ENCODE measurements around the gene MYOCD. TPM values are rescaled to one million over a fixed set of nuclear protein-coding genes. Genes with fewer than 3 reads are reported as not detected.
A peak's percentile ranks its signal among the peaks of the same experiment; 100 is the strongest.

MYOCD gene
- total RNA-seq, 1 experiment from 2014 or later = 9.3 TPM

DNA sequence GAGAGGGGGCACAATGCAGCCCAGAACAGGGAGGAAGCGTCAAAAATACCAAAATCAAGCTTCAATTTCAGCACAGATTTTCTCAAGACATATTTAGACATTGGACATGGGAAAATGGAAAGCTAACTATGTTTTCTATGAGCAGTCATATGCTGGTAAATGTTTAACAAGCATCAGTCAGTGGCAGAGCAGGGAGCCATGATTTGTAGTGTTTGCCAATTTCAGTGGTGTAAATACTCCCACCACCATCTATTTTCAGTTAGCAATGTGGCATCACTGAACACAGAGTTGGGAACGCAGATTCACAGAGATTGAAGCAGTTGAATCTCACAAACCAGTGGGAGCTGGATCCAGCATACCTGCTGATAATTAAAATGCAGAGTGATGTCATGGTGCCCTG lies 24.6 kb upstream of the MYOCD start:
- DNase-seq (ENCODE audit: low spot score) = no peak

DNA sequence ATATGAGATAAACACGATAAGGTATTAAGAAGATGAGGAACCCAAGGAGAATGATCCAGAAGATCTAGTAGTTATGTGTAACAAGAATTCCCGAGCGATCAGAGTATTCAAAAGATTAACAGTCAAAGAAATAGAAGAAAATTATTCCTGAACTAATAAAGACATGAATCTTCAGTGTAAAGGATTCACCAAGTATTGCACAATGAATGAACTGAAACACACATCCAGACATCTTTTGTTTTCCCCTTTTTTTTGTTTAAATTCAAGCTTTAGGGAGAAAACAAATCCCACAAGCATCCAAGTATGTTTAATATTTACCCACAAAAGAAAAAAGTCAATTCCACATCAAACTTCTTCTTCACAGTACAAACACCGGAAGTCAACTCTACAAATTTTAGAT lies 23.7 kb upstream of the MYOCD start:
- DNase-seq (ENCODE audit: low spot score) = no peak

DNA sequence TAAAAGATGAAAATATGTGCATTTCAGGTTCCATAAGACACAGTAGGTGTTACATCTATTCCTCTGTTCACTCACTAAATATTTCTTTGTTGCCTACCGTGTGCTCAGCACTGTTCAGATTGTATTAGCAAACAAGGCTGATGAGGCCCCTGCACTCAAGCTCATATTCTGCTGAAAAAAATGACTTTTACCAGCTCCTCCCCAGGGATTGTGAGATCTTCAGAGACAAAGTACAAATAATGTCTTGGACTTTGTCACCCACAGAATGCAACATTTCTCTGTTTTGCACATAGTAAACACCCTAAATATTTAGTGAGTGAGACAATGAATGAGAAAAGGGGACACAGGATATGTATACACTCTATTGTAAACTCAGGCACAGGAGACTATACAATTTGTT lies 21.9 kb upstream of the MYOCD start:
- no peak for DNase-seq (ENCODE audit: low spot score)

DNA sequence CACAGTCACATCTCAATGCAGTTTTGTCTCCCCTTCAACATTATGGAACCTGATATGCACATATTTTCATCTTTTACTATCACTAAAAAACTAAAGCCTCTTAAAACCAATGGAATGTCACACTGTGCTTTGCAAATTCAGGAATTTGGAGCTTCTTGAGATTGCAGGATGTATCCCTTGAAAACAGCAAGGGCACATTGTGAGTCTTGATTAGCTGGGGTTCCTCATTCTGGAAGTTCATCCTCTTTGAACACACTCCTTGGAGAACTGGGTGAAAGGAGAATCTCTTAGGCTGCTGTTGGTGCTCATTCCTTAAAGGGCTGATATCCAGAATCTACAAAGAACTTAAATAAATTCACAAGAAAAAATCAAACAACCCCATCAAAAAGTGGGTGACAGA lies 21.1 kb upstream of the MYOCD start:
- DNase-seq (ENCODE audit: low spot score) = no peak

DNA sequence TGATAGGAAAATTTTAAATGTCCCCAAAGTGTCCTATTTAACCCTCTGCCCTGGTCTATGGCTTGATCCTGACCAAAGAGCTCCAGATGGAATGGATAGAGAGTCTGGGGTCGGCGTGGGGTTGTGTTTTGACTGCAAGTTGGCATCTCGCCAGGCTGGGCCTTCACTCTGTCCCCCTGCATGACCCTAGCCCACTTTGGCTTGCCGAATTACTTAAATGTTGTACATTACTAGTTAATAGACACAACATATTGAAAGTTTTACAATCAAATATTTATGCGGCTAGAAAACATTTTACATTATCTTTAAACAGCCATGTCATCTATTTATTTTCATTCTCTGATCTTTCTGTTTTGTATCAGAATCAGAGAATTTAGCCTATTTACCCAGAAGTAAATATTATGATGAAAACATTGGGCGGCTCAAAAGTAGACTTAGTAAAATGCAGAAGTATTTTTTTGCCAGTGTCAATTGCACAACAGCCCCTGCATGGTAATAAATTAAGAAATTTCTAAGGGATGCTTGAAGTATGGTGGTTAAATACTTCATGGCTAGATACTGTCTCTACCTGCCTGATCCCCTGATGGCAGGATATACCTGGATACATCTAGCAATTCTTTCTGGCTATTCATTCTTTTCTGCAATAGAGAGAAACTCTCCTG lies 18.8 kb upstream of the MYOCD start:
- no peak for DNase-seq (ENCODE audit: low spot score)

DNA sequence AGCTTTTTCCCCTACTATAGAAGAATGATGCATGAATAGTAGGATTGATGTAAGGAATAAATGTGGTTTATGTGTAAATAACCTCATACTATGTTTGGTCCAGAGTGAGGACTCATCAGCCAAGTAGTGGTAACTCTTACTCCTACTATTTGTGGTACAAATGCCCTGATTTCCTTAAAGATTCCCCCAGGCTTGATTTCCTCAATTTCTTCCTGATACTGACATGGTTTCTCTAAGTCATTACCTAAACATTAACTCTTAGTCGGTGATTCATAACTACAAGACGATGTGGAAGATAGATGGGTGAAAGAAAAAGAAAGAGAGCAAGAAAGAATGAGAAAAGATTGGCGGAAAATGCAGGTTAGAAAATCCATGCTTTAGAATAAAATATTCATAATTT lies 17.2 kb upstream of the MYOCD start:
- no peak for DNase-seq (ENCODE audit: low spot score)

DNA sequence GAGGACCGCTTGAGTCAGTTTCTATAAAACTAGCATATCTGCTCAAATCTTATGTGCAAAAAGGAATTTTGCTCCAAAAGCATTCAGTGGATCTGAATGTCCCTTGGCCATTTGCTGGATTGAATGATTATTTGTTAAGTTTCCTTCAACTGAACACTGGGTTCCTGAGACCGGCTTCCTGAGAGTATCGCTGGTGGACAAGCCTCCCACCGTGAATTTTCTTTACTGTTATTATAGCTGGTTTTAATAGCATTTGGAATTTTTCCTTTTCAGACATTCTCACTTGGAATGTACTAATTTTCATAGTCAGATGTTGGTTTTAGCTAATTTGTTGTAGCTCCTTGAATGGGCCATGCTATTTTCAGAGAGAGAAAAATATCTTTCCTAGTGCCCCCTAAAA lies 9.8 kb upstream of the MYOCD start:
- no peak for DNase-seq (ENCODE audit: low spot score)

DNA sequence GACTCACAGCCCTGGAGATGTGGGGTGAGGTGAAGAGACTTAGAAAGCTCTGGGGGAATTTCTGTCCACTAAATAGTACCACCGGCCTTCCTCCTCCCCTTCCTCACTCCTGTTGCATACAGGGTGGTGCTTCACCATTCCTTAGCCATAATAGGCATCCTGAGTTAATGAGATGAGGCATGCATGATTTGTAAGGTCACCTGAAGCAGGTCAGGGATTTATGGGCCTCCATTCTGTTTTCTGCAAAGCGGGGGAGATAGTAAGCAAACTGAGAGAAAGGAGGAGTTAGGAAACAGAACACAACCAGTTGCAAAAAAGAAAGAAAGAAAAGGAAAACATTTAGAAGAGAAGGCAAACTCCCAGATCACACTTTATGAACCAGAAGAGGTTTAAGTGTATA lies 9.3 kb upstream of the MYOCD start:
- DNase-seq (ENCODE audit: low spot score) = no peak

DNA sequence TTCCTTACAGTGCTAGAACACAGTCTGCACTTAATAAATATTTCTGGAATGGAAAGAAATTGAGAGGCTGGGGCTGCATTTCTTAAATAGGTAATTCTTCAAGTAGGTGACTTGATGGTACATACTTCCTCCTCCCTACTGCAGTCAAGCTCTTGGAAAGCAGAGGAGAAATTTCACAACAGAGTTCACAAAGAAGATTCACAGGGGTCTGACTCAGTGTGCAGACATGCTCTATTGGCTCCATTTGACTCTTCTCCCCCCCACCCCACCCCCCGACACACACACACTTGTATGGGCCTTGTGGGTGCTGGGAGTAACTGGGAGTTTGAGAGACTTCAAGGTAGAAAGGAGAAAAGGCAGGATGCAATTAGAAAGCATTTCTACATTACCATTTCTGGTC lies 6.2 kb upstream of the MYOCD start:
- no peak for DNase-seq (ENCODE audit: low spot score)

DNA sequence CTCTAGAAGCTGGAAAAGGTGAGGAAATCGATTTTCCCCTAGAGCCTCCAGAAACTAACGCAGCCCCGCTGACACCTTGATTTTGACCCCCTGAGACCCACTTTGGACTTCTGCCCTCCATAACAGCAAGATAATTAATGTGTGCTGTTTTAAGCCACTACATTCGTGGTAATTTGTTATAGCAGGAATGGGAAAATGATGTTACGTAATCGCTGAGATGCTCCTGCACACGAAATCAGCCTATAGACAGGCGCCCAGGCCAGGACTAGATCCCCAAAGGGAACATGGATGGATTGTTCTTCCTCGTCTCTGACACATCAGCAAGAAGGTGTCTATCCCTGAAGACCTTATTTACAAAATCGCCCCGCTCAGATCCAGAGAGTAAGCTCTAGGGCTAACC lies 1.4 kb upstream of the MYOCD start:
- no peak for DNase-seq (ENCODE audit: low spot score)

DNA sequence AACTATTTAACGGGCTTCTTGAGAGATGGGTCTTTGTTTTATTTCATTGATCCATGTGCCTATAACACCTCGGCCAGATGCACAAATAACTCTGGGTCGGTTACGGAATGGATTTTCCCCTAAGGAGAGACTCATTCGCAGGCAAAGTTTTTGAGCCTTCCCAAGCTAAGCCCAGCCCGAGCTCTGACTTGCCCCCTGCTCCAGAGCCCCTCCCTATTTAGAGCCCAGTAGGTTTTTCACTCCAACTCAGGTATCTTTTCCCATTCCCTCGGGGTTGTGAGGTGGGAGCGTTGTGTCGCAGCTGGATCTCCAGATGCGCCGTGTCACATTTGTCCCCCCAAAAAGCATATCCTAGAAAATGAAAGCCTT lies 812 bp upstream of the MYOCD start:
- DNase-seq (ENCODE audit: low spot score) = no peak

DNA sequence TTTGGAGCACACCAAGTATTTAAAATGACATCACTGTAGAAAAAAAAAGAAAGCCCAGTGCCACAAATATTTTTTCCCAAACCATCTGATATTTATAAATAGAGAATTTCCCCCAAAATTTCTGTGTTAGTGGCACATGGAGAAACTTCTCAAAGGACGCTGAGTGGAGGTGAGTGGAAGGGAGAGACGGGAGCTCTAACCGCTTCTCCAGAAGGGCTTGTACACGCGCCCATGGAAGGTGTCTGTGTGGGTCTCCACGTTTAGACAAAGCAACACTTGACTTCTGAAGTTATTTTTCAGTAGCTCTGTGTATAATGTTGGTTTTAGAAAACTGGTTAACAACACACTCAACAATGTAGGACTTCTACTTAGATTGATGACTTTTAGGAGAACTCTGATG lies 1.0 kb downstream of the MYOCD start:
- no peak for DNase-seq (ENCODE audit: low spot score)

DNA sequence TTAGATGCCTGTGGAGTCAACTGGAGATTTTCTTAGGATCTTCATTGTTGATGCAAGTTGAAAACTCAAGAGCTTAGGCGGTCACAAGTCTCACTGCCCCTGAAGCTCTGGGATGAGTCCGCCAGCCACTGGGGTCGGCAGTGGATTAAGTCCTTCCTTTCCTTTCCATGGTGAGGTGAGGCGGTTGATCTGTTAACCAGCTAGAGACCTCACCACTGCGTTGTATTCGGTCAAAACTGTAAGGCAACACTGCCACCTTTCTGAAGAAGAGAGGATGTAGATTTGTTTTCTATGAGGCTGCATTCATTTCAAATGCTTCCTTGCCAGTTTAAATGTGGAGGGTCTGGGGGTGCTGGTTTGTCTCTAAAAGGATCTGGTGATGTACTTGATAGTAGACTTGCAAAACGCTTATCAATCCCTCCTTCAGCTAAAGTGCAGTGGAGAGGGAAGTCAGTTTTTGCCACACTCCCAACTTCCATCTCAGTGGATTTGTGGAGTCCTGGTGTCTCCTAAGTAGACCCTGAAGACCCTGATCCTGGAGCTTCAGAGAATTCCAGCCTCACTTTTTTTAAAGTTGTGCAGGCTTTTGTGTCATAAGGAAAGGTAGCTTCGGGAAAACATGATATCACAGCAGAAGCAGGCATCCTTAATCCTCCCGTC lies 1.7 kb downstream of the MYOCD start:
- DNase-seq (ENCODE audit: low spot score) = peak; percentile 70

DNA sequence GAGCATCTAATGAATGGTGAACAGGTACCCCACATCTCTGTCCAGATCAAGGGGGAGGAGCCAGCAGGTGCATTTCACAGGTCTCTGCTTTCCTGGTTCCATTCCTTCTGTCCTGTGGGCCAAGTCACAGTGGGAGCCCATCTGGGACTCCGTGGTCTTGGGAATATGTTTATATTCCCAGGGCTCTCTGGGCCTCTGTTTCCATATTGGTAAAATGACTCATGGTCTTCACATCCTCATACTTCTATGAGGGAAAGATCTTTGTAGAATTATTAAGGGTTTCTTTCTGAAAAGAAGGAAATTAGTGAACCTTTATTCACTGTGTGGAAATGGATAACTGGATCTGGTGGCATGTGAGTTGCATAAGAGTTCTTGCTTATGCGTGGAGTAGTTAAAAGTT lies 6.2 kb downstream of the MYOCD start:
- DNase-seq (ENCODE audit: low spot score) = no peak

DNA sequence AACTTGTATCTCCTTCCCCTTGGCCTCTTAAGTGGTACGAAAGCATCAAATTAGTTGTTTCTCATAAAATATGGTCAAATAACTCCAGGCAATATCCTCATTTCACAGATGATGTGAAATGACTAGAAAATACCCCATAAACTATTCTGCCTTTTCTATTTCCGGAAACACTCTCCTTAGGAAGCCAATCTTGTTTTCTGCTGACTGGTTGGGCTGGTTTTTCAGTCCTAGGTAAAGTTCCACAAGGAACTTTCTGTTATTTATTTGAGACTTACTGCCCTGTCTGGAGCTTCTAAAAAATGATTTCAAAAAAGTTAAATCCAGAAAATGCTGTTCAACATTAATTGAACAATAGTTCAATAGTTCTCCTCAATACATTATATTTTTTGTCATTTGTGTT lies 7.3 kb downstream of the MYOCD start:
- DNase-seq (ENCODE audit: low spot score) = no peak

DNA sequence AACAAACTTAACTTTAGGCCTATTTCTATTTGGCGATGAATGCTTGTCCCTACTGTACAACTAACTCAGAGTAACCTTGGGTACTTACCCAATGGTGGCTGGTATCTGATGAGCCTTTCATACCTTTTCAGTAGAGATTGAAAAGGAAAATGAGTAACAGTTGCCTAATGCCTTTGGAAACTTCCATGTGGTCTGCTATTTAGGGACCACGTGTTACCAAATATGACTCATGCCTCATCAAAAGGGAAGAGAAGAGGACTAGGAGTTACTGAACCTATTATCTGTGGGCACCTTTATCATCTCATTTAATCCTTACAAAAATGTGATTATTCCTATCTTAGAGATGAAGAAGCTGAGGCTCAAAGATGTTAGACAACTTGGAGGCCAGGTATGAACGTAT lies 8.1 kb downstream of the MYOCD start:
- DNase-seq (ENCODE audit: low spot score) = peak; percentile 8

DNA sequence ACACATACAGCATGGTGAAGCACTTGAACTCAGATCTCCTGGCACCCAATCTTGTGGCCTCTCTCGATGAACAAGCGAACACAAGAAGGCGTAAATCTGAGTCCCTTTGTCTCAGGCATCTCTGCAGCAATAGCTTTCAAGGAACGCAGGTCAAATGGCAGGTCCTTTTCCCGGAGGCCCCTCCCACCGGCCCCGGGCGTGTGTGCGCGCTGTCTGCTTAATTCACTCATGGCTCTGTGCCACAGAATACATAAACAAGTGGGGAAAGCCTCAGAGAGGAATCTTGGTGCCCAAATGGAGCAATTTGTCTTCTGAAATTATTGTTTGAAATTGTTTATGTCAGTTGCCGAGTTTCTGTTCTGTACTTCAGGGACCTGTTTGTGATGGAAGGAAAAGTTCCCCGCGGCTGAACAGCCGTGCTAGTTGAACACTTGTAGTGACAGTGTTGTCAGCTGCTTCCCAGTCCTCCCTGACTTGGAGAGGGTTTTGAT lies 14.8 kb downstream of the MYOCD start:
- DNase-seq (ENCODE audit: low spot score) = no peak

DNA sequence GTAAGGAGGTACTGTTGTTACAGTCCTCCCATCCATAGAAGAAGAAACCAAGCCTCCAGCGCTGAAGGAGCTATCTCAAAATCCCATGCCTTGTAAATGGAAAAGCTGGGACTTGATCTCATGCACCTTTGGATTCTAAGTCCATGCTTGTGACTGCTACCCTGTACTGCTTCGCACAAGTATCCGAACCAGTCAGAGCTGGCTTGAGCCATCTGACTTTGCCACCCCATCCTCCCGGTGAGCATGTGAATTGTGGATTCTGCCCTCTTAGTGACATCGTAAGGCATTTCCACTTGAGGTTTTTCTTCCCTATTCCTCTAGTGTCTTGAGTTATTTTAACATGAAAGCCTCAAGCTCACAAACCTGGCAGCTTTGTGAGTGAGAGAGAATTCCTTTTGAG lies 15.3 kb downstream of the MYOCD start:
- DNase-seq (ENCODE audit: low spot score) = no peak

DNA sequence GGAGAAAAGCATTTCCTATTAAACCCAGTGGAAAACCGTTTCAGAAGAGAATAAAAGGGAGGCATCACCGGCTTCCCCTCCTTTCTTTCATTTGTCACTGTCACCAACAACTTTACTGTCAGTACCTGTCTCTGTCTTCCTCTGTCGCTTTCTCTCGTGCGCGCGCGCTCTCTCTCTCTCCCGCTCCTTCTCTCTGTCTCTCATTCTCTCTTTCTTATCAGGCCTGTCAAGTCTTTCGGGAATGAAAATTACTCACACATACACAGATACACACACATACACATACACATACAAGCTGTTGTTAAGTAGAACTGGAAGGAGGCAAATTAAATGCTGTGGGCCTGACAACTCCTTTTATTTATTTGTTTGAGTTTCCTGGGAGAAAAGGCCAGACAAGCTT lies 17.6 kb downstream of the MYOCD start:
- DNase-seq (ENCODE audit: low spot score) = no peak

DNA sequence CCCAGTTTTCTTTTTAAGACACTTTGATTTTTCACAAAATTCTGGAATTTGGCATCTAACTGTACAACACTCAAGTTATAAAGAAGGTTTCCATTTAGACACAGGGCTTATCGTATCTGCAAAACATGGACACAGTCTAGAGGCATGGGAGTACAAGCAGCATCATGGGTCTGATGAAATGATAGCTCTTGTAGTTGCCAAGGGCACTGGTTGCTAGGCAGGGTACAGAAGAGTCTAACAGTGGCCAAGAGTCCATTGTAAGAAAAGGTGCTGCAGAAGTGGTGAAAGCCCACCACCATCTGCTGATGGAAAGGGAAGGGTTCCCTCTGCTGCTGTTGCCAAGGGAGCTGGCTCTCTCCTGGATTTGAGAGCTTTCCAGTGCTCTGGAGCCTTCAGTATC lies 20.8 kb downstream of the MYOCD start:
- DNase-seq (ENCODE audit: low spot score) = no peak

DNA sequence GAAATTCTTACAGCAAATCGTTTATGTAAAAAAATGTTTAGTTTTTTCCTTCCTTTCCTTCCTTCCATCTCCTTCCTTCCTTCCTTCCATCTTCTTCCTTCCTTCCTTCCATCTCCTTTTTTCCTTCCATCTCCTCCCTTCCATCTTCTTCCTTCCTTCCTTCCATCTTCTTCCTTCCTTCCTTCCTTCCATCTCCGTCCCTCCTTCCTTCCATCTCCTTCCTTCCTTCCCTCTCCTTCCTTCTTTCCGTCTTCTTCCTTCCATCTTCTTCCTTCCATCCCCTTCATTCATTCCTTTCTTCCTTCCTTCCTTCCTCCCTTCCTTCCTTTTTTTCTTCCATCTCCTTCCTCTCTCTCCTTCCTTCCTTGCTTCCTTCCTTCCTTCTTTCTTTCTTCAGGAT lies 22.7 kb downstream of the MYOCD start:
- DNase-seq (ENCODE audit: low spot score) = no peak

DNA sequence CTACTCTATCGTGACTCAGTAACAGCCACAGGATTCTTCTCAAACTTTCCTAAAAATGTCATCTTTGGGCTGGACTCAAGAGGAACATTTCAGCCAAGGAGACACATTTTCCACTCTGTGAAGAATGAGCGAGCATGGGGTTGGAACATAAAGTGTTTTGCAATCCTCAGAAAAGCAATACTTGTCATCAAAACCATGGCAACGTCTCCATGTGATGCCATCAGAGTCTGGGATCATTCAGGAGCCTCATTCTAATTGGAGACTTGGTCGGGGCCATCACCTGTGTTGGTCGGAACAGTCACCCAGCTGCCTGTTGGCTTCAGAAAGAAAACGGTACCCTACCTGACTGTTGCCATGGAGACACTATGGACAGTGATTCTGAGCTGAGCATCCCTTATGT lies 25.5 kb downstream of the MYOCD start:
- DNase-seq (ENCODE audit: low spot score) = no peak

DNA sequence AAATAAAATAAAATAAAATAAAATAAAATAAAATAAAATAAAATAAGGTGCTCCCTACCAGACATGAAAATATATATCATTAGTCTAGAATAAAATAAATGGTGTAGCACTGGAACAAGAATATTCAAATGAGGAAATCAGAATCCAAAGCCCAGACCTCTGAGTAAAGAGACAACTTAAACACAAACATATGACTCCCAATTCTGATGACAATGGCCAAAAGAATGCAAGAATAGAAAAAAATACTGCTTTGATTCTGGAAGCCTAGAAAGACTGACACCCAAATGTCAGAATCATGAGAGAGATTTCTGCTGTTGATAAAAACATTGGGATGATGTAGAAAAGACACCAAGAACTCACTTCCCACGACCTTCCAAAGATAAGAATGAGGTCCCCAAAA lies 27.9 kb downstream of the MYOCD start:
- DNase-seq (ENCODE audit: low spot score) = no peak

DNA sequence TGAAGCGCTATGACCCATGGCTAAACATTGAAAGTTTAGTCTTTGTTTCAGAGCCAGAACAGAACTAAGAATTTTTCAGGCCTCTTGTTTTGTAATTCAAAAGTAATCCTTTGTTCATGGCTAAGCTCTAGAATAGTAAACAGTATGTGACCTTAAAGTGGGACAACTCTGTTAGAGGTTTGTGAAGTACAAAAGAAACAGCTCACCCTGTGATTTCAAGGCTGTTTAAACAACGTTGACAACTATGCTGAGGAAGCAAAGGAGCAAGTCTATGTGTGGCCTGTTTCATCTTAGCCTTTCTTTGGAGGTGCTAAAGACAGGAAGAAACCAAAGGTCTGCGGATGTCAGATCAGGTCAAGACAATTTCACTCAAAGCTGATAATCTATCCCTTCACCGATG lies 40.4 kb downstream of the MYOCD start:
- no peak for DNase-seq (ENCODE audit: low spot score)

Data from H4 (cell line).